Astrocyte (in vitro differentiated cells and primary cell): ENCODE results near the gene HOXB4. TPM values are rescaled to one million over a fixed set of nuclear protein-coding genes. Genes with fewer than 3 reads are reported as not detected.

Source experiments
- DNase-seq: peaks from one replicate; pipeline ENCODE4 v3.0.0-alpha.2; 2010; ENCODE audit warnings: low read depth
- FAIRE-seq: peaks from 2 replicates; lab custom pipeline; 2011; peaks lifted over from hg19 to GRCh38; lab: Jason Lieb, UNC
- H2AFZ ChIP-seq: 2 replicates; pipeline ENCODE4 v1.6.0; 2012; ENCODE audit warnings: low read depth, low read length, inconsistent platforms
- H3K27ac ChIP-seq: 2 replicates; pipeline ENCODE4 v1.5.1; 2011; ENCODE audit warnings: low read depth, low read length, inconsistent platforms
- H3K27me3 ChIP-seq: 2 replicates; pipeline ENCODE4 v1.6.0; 2011; ENCODE audit warnings: low read length, inconsistent platforms; ENCODE audit not compliant: insufficient read depth
- H3K36me3 ChIP-seq: 2 replicates; pipeline ENCODE4 v1.5.1; 2011; ENCODE audit warnings: low read length, inconsistent platforms; ENCODE audit not compliant: insufficient read depth
- H3K4me1 ChIP-seq: 2 replicates; pipeline ENCODE4 v1.5.1; 2011; ENCODE audit warnings: low read length, inconsistent platforms; ENCODE audit not compliant: insufficient read depth
- H3K4me2 ChIP-seq: 2 replicates; pipeline ENCODE4 v1.6.0; 2012; ENCODE audit warnings: low read length, inconsistent platforms
- H3K4me3 ChIP-seq: 2 replicates; pipeline ENCODE4 v1.5.1; 2011; ENCODE audit warnings: low read depth, mild to moderate bottlenecking, low read length, inconsistent platforms; ENCODE audit not compliant: insufficient read depth
- H3K79me2 ChIP-seq: 2 replicates; pipeline ENCODE4 v1.6.0; 2012; ENCODE audit warnings: mild to moderate bottlenecking, low read length, inconsistent platforms; ENCODE audit not compliant: insufficient read depth
- H3K9ac ChIP-seq: 2 replicates; pipeline ENCODE4 v1.6.0; 2012; ENCODE audit warnings: mild to moderate bottlenecking, low read length, inconsistent platforms
- H3K9me3 ChIP-seq: 2 replicates; pipeline ENCODE4 v1.5.1; 2012; ENCODE audit warnings: low read depth, mild to moderate bottlenecking, low read length, inconsistent platforms; ENCODE audit not compliant: insufficient read depth
- H4K20me1 ChIP-seq: 2 replicates; pipeline ENCODE4 v1.6.0; 2012; ENCODE audit warnings: low read length, inconsistent platforms; ENCODE audit not compliant: insufficient read depth
- H3K27ac Mint-ChIP-seq: one replicate; pipeline ENCODE4 v1.8.0; 2021; ENCODE audit warnings: mild to moderate bottlenecking, mixed read lengths; ENCODE audit not compliant: unreplicated experiment
- H3K27me3 Mint-ChIP-seq: one replicate; pipeline ENCODE4 v1.8.0; 2021; ENCODE audit warnings: low read depth, mixed read lengths; ENCODE audit not compliant: unreplicated experiment
- H3K36me3 Mint-ChIP-seq: one replicate; pipeline ENCODE4 v1.8.0; 2021; ENCODE audit warnings: low read depth, mixed read lengths; ENCODE audit not compliant: unreplicated experiment
- H3K4me1 Mint-ChIP-seq: one replicate; pipeline ENCODE4 v1.8.0; 2021; ENCODE audit warnings: low read depth, mixed read lengths; ENCODE audit not compliant: unreplicated experiment
- H3K4me3 Mint-ChIP-seq: one replicate; pipeline ENCODE4 v1.8.0; 2021; ENCODE audit warnings: mild to moderate bottlenecking, moderate library complexity, mixed read lengths; ENCODE audit not compliant: unreplicated experiment
- H3K9me3 Mint-ChIP-seq: one replicate; pipeline ENCODE4 v1.8.0; 2021; ENCODE audit warnings: mild to moderate bottlenecking, mixed read lengths; ENCODE audit not compliant: unreplicated experiment
- EZH2 ChIP-seq: IDR thresholded peaks from 2 replicates; pipeline ENCODE4 v1.6.1; 2012; ENCODE audit warnings: mild to moderate bottlenecking, low read length, inconsistent platforms; ENCODE audit not compliant: insufficient read depth
- total RNA-seq: library from RNA; stranded (reverse); gene quantifications from 2 replicates; pipeline ENCODE4 v1.2.1, GENCODE V29; 2021
- TF ChIP-seq, protein P1 (sequence below): IDR thresholded peaks from 2 replicates; pipeline ENCODE4 v1.5.1; 2011; ENCODE audit warnings: low read depth, mild to moderate bottlenecking, inconsistent platforms, low read length, moderate library complexity; ENCODE audit not compliant: insufficient read depth

HOXB4 gene
- total RNA-seq, 1 donor from 2014 or later: not detected

DNA sequence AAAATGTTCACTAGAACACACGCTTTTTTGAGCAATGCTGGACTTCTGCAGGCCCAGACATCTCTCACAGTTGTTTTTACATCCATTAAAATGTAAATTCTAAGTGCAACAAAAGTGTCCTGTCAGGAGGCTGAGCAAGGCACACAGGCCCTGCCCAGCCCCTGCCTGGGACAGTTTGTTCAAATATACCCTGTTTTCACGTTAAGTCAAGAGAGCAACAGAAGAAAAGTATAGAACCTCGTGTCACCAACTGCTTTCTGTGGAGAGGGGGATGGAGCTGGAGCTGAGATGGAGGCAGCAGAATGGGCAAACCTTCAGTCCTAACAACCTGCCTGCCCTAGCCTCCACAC is 28.9 kb downstream of the HOXB4 start:
- peaks cover 60% of the 10 kb centered on the region for H3K27me3 ChIP-seq
- peak overlapping the region; percentile 74 for H3K27ac ChIP-seq
- DNase-seq (no peak), FAIRE-seq (no peak)
- Mint-ChIP-seq H3K4me1 (no peaks in the 10 kb centered on the region), H3K9me3 (peaks cover 10% of the 10 kb centered on the region), H3K27ac (no peak overlapping the region), H3K36me3 (peaks cover 3% of the 10 kb centered on the region), H3K4me3 (no peak overlapping the region), H3K27me3 (peaks cover 82% of the 10 kb centered on the region)
- no peak overlapping the region for H2AFZ ChIP-seq
- no peak overlapping the region for H3K9ac ChIP-seq
- no peak overlapping the region for H3K4me2 ChIP-seq
- peaks cover 69% of the 10 kb centered on the region for H3K79me2 ChIP-seq
- peaks cover 41% of the 10 kb centered on the region for H3K4me1 ChIP-seq
- no peaks in the 10 kb centered on the region for H4K20me1 ChIP-seq
- no peaks in the 10 kb centered on the region for H3K36me3 ChIP-seq
- no peaks in the 10 kb centered on the region for H3K9me3 ChIP-seq
- TF ChIP-seq, protein P1, sequence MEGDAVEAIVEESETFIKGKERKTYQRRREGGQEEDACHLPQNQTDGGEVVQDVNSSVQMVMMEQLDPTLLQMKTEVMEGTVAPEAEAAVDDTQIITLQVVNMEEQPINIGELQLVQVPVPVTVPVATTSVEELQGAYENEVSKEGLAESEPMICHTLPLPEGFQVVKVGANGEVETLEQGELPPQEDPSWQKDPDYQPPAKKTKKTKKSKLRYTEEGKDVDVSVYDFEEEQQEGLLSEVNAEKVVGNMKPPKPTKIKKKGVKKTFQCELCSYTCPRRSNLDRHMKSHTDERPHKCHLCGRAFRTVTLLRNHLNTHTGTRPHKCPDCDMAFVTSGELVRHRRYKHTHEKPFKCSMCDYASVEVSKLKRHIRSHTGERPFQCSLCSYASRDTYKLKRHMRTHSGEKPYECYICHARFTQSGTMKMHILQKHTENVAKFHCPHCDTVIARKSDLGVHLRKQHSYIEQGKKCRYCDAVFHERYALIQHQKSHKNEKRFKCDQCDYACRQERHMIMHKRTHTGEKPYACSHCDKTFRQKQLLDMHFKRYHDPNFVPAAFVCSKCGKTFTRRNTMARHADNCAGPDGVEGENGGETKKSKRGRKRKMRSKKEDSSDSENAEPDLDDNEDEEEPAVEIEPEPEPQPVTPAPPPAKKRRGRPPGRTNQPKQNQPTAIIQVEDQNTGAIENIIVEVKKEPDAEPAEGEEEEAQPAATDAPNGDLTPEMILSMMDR: no peak
- TF ChIP-seq EZH2: no peak
- H3K4me3 ChIP-seq: no peak overlapping the region

DNA sequence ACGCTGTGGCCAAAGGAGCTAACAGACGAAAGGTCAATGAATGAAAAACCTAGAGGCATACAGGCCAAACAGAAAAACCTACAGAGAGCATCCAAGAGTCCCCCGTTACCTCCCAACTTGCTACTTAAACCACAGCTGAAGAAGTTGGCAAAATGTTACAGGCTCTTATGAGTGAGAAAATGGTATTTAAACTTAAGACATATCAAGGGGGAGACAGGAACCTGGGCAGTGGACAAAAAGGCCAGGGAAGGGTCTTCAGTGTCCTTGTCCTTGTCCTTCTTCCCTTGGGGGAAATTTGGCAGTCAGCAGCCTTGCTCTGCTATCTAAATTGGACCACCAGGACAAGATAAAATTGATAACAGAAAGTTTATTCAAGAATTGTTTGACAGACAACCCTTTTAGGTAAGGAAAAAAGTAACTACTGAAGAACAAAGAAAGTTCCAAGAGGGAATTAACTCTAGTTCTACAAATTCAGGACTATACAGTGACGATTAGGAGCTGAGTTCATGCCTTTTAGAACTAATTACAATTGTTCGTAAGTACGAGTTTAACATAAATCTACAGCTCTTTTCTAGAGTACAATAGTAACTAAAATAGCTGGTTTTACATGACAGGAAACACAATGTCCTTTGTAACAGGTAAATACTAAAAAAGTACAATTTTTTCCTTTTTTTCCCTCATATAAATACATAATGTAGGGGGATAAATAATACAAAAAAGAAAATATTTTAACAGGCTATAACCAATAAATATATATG is 29.4 kb downstream of the HOXB4 start:
- no peaks in the 10 kb centered on the region for H3K36me3 ChIP-seq
- no peak for TF ChIP-seq EZH2
- TF ChIP-seq, protein P1: no peak
- H3K4me2 ChIP-seq: peak overlapping the region; percentile 83
- Mint-ChIP-seq H3K27ac (no peak overlapping the region), H3K27me3 (peaks cover 80% of the 10 kb centered on the region), H3K4me3 (no peak overlapping the region), H3K36me3 (peaks cover 3% of the 10 kb centered on the region), H3K9me3 (peaks cover 12% of the 10 kb centered on the region), H3K4me1 (peaks cover 2% of the 10 kb centered on the region)
- peak; percentile 66 for DNase-seq
- H4K20me1 ChIP-seq: no peaks in the 10 kb centered on the region
- no peak overlapping the region for H2AFZ ChIP-seq
- peaks cover 41% of the 10 kb centered on the region for H3K4me1 ChIP-seq
- peak overlapping the region; percentile 96 for H3K9ac ChIP-seq
- no peaks in the 10 kb centered on the region for H3K9me3 ChIP-seq
- H3K79me2 ChIP-seq: peaks cover 69% of the 10 kb centered on the region
- peak overlapping the region; percentile 95 for H3K27ac ChIP-seq
- no peak overlapping the region for H3K4me3 ChIP-seq
- H3K27me3 ChIP-seq: peaks cover 55% of the 10 kb centered on the region
- FAIRE-seq: no peak
